HCT116 (cell line): ENCODE results near the gene RIMBP2. TPM values are rescaled to one million over a fixed set of nuclear protein-coding genes. Genes with fewer than 3 reads are reported as not detected.

Source experiments
- ATAC-seq: fragments of 200-7000 bp; cut with Tn5 transposase; 2 replicates; pipeline ENCODE4 v1.9.1; 2020; ENCODE audit warnings: mild to moderate bottlenecking, moderate library complexity
- BruUV-seq: library from RNA; stranded (reverse); fragments of 400-500 nt; replicated peaks from 2 replicates; lab custom pipeline; 2021; lab: Mats Ljungman, UMichigan
- CTCF ChIA-PET: fragments of 300-600 bp; sonication (Branson Sonifier 250); formaldehyde crosslinking; loops from one replicate; lab custom pipeline; 2021; ENCODE audit warnings: antibody characterized with exemption; lab: Charles Lee
- POLR2A ChIA-PET: fragments of 300-600, 350-600 bp; sonication (Branson Sonifier 250); formaldehyde crosslinking; loops from one replicate; lab custom pipeline; 2021; ENCODE audit warnings: antibody characterized with exemption; lab: Charles Lee
- RAD21 ChIA-PET, 2 experiments: fragments of 300-600 bp; sonication (Branson Sonifier 250); formaldehyde crosslinking; loops; one replicate each; lab custom pipeline; 2023; ENCODE audit warnings: low total read pairs in 2 of 2; ENCODE audit not compliant: uncharacterized antibody in 2 of 2, unreplicated experiment in 2 of 2, low non-redundant PET in 1 of 2; lab: Charles Lee
- DNase-seq: peaks from one replicate; pipeline ENCODE4 v3.0.0-alpha.2; 2010; ENCODE audit warnings: low read depth, low spot score
- H2AFZ ChIP-seq: fragments of 200-600 bp; shearing (Covaris generic), sonication (generic); 2 replicates; pipeline ENCODE4 v1.6.1; 2017; ENCODE audit warnings: low read depth, mixed run types, mixed read lengths, antibody characterized with exemption, low read length; ENCODE audit not compliant: poor library complexity, severe bottlenecking
- H3K27ac ChIP-seq: 2 replicates; pipeline ENCODE4 v1.5.1; 2012; ENCODE audit warnings: low read depth, low read length
- H3K27me3 ChIP-seq: fragments of 200-600 bp; sonication (generic); 2 replicates; pipeline ENCODE4 v1.6.1; 2016; ENCODE audit warnings: mixed run types, low read length, mixed read lengths; ENCODE audit not compliant: insufficient read depth
- H3K36me3 ChIP-seq, 2 experiments: fragments of 200-500 bp in 1 of 2; fragments of 200-600 bp in 1 of 2; sonication (Bioruptor generic) in 1 of 2; sonication (generic) in 1 of 2; 2 replicates each; pipeline versions ENCODE4 v1.5.1 to v1.6.1; 2014 to 2016; ENCODE audit warnings: low read length in 2 of 2, inconsistent platforms in 1 of 2, mixed read lengths in 1 of 2, mixed run types in 1 of 2; ENCODE audit not compliant: insufficient read depth in 2 of 2, control insufficient read depth in 1 of 2
- H3K4me1 ChIP-seq, 2 experiments: fragments of 200-600 bp in 1 of 2; sonication (generic) in 1 of 2; 2 replicates each; pipeline versions ENCODE4 v1.5.1 to v1.6.1; 2012 to 2017; ENCODE audit warnings: low read length in 2 of 2, inconsistent platforms in 1 of 2, mild to moderate bottlenecking in 1 of 2, mixed read lengths in 1 of 2, mixed run types in 1 of 2, moderate library complexity in 1 of 2; ENCODE audit not compliant: insufficient read depth in 2 of 2, control insufficient read depth in 1 of 2
- H3K4me2 ChIP-seq: fragments of 200-600 bp; sonication (generic); 2 replicates; pipeline ENCODE4 v1.6.1; 2017; ENCODE audit warnings: mixed run types, low read length, mixed read lengths
- H3K4me3 ChIP-seq, 2 experiments: fragments of 200-600 bp in 1 of 2; sonication (generic) in 1 of 2; replicated peaks in 1 of 2; 2 replicates each; pipeline ENCODE4 v1.5.1; 2011 to 2016; ENCODE audit warnings: low read length in 2 of 2, control low read depth in 1 of 2, low read depth in 1 of 2, mild to moderate bottlenecking in 1 of 2, mixed read lengths in 1 of 2, mixed run types in 1 of 2
- H3K79me2 ChIP-seq: fragments of 200-600 bp; sonication (generic); 2 replicates; pipeline ENCODE4 v1.6.1; 2017; ENCODE audit warnings: mild to moderate bottlenecking, mixed run types, low read length, moderate library complexity, mixed read lengths; ENCODE audit not compliant: insufficient read depth
- H3K9ac ChIP-seq: fragments of 200-600 bp; sonication (generic); 2 replicates; pipeline ENCODE4 v1.6.1; 2016; ENCODE audit warnings: low read length, mixed read lengths
- H3K9me2 ChIP-seq: fragments of 200-600 bp; sonication (generic), shearing (Covaris generic); 2 replicates; pipeline ENCODE4 v1.6.1; 2017; ENCODE audit warnings: mixed run types, mild to moderate bottlenecking, moderate library complexity; ENCODE audit not compliant: insufficient read depth
- H3K9me3 ChIP-seq, 2 experiments: fragments of 200-500 bp in 1 of 2; fragments of 200-600 bp in 1 of 2; sonication (Bioruptor generic) in 1 of 2; sonication (generic) in 1 of 2; 2 replicates each; pipeline ENCODE4 v1.6.1; 2014 to 2017; ENCODE audit warnings: low read length in 2 of 2, mixed read lengths in 2 of 2, inconsistent platforms in 1 of 2, low read depth in 1 of 2, mild to moderate bottlenecking in 1 of 2, mixed run types in 1 of 2, moderate library complexity in 1 of 2; ENCODE audit not compliant: control insufficient read depth in 1 of 2, insufficient read depth in 1 of 2
- H4K20me1 ChIP-seq: fragments of 200-600 bp; sonication (generic), shearing (Covaris generic); 2 replicates; pipeline ENCODE4 v1.6.1; 2017; ENCODE audit warnings: mixed run types, mild to moderate bottlenecking, moderate library complexity; ENCODE audit not compliant: insufficient read depth
- CBX3 ChIP-seq: IDR thresholded peaks from 2 replicates; pipeline ENCODE4 v1.6.1; 2012; ENCODE audit warnings: low read depth
- CTCF ChIP-seq, 3 experiments: fragments of 200-600 bp in 1 of 3; sonication (generic) in 1 of 3; IDR thresholded peaks in 2 of 3; conservative IDR thresholded peaks in 1 of 3; 2 replicates each; pipeline ENCODE4 v1.5.1; 2012 to 2017; ENCODE audit warnings: low read depth in 2 of 3, low read length in 2 of 3, antibody characterized with exemption in 1 of 3, borderline replicate concordance in 1 of 3, control low read depth in 1 of 3, mild to moderate bottlenecking in 1 of 3, mixed read lengths in 1 of 3, mixed run types in 1 of 3, moderate library complexity in 1 of 3; ENCODE audit not compliant: insufficient read depth in 1 of 3
- EGR1 ChIP-seq: IDR thresholded peaks from 2 replicates; pipeline ENCODE4 v1.6.1; 2012; ENCODE audit warnings: low read depth
- ELF1 ChIP-seq: IDR thresholded peaks from 2 replicates; pipeline ENCODE4 v1.6.1; 2012; ENCODE audit warnings: low read depth, borderline replicate concordance
- EZH2 ChIP-seq: fragments of 200-600 bp; sonication (generic); IDR thresholded peaks from 2 replicates; pipeline ENCODE4 v1.6.1; 2017; ENCODE audit warnings: antibody characterized with exemption, mixed run types
- MAX ChIP-seq: IDR thresholded peaks from 2 replicates; pipeline ENCODE4 v1.6.1; 2012
- POLR2A ChIP-seq: IDR thresholded peaks from 2 replicates; pipeline ENCODE4 v1.7.0; 2011; ENCODE audit warnings: borderline replicate concordance; ENCODE audit not compliant: insufficient read depth, insufficient read length; ENCODE audit errors: extremely low read depth
- RAD21 ChIP-seq: IDR thresholded peaks from 2 replicates; pipeline ENCODE4 v1.6.1; 2012; ENCODE audit warnings: low read depth, mild to moderate bottlenecking
- SRF ChIP-seq: IDR thresholded peaks from 2 replicates; pipeline ENCODE4 v1.6.1; 2012; ENCODE audit warnings: low read depth
- YY1 ChIP-seq: IDR thresholded peaks from 2 replicates; pipeline ENCODE4 v1.6.1; 2011; ENCODE audit warnings: low read length, low read depth, moderate library complexity, mild to moderate bottlenecking; ENCODE audit not compliant: insufficient replicate concordance; ENCODE audit errors: extremely low read depth
- ZFX ChIP-seq: fragments of 450-650 bp; IDR thresholded peaks from 2 replicates; pipeline ENCODE4 v1.6.1; 2017
- ZNF274 ChIP-seq: fragments of 200-500 bp; sonication (Bioruptor generic); IDR thresholded peaks from 2 replicates; pipeline ENCODE4 v1.6.1; 2014; ENCODE audit warnings: mild to moderate bottlenecking, low read depth, low read length, inconsistent platforms
- intact Hi-C: fragments of 100-400 bp; cut with micrococcal nuclease; formaldehyde crosslinking; loops from 2 replicates; pipeline ENCODE4 v1.10.0; 2022
- total RNA-seq: library from RNA; stranded (reverse); gene quantifications from one replicate; pipeline ENCODE4 v1.2.1, GENCODE V29; 2021; ENCODE audit not compliant: unreplicated experiment

RIMBP2 gene
- total RNA-seq, 1 experiment from 2014 or later = not detected

- POLR2A ChIA-PET = no interaction called here
- H3K79me2 ChIP-seq = no peaks in the 10 kb centered on the region
- BruUV-seq = no TSS peak
- no peaks in the 10 kb centered on the region for H3K36me3 ChIP-seq
- no peak overlapping the region for H2AFZ ChIP-seq
- DNase-seq (no peak), ATAC-seq (no peak)
- no peak for TF ChIP-seq RAD21
- TF ChIP-seq ZFX = no peak
- no peak for TF ChIP-seq EZH2
- TF ChIP-seq EGR1 = no peak
- H3K4me2 ChIP-seq = no peak overlapping the region
- no peak overlapping the region for H3K27ac ChIP-seq
- H3K27me3 ChIP-seq = no peaks in the 10 kb centered on the region
- RAD21 ChIA-PET = no interaction called here
- H3K9ac ChIP-seq = no peak overlapping the region
- no peaks in the 10 kb centered on the region for H3K9me2 ChIP-seq
- no peak overlapping the region for H3K4me3 ChIP-seq
- CTCF ChIA-PET = no interaction called here
- intact Hi-C loops = no loop called here
- H3K4me1 ChIP-seq = no peaks in the 10 kb centered on the region
- no peaks in the 10 kb centered on the region for H4K20me1 ChIP-seq
- H3K9me3 ChIP-seq = no peaks in the 10 kb centered on the region
These were observed 10.8 kb downstream of the RIMBP2 start for GRCh38 chr12:130705178-130705822.

GRCh38 chr12:130704606-130705005 lies 11.5 kb downstream of the RIMBP2 start:
- TF ChIP-seq YY1 (no peak), CTCF (IDR thresholded peaks at IDR 0.05 in 2 of 3, conservative IDR thresholded peaks at IDR 0.05 in 1 of 3; ENCODE audit: borderline replicate concordance in 1 of 3, insufficient read depth in 1 of 3, low read depth in 2 of 3, low read length in 2 of 3) (no peak), ELF1 (no peak), ZNF274 (no peak), POLR2A (no peak), SRF (no peak), RAD21 (no peak), CBX3 (no peak), MAX (no peak)
- ChIA-PET CTCF (no interaction called here), POLR2A (no interaction called here), RAD21 (no interaction called here)
- Histone ChIP-seq H3K9me2 (no peaks in the 10 kb centered on the region), H3K79me2 (no peaks in the 10 kb centered on the region), H3K27ac (no peak overlapping the region), H3K27me3 (no peaks in the 10 kb centered on the region), H4K20me1 (no peaks in the 10 kb centered on the region), H3K4me1 (no peaks in the 10 kb centered on the region), H2AFZ (no peak overlapping the region), H3K4me3 (no peak overlapping the region), H3K9ac (no peak overlapping the region), H3K4me2 (no peak overlapping the region), H3K9me3 (no peaks in the 10 kb centered on the region), H3K36me3 (no peaks in the 10 kb centered on the region)
- DNase-seq (no peak), ATAC-seq (no peak)
- intact Hi-C loops = no loop called here
- no TSS peak for BruUV-seq
